Vagina (tissue), 2 donors: ENCODE data around the gene DUS2. TPM values are rescaled to one million over a fixed set of nuclear protein-coding genes. Genes with fewer than 3 reads are reported as not detected.
"Not testable (repeated sequence)": the region's sequence is repeated elsewhere in the genome, so short reads cannot be mapped to it uniquely, and the experiment has no call there.

Source experiments
- DNase-seq, 2 donors: peaks; one replicate each; pipeline ENCODE4 v3.0.0-alpha.2; 2017; ENCODE audit errors: extremely low spot score in 2 of 2
- H3K27ac ChIP-seq: fragments of 200-600 bp; sonication (generic); one replicate; pipeline ENCODE4 v1.5.1; 2019
- H3K27me3 ChIP-seq: fragments of 200-600 bp; sonication (generic); one replicate; pipeline ENCODE4 v1.5.1; 2019
- H3K36me3 ChIP-seq, 2 donors: fragments of 200-600 bp; sonication (generic); one replicate each; pipeline ENCODE4 v1.5.1; 2017 to 2019
- H3K4me1 ChIP-seq: fragments of 200-600 bp; sonication (generic); one replicate; pipeline ENCODE4 v1.5.1; 2019
- H3K4me3 ChIP-seq, 2 donors: fragments of 200-600 bp; sonication (generic); 1 replicate in 1 of 2; 2 replicates in 1 of 2; pipeline ENCODE4 v1.5.1; 2016 to 2019
- H3K9me3 ChIP-seq: fragments of 200-600 bp; sonication (generic); one replicate; pipeline ENCODE4 v1.5.1; 2019
- POLR2A ChIP-seq, 2 donors: fragments of 450-650 bp; IDR thresholded peaks; one replicate each; pipeline ENCODE4 v1.6.1; 2017; ENCODE audit warnings: antibody characterized with exemption in 2 of 2, mild to moderate bottlenecking in 2 of 2, moderate library complexity in 2 of 2
- POLR2AphosphoS5 ChIP-seq, 2 donors: sonication (generic); formaldehyde crosslinking; IDR thresholded peaks; one replicate each; pipeline ENCODE4 v1.9.0; 2017; ENCODE audit warnings: antibody characterized with exemption in 2 of 2, mild to moderate bottlenecking in 2 of 2, low read depth in 1 of 2; ENCODE audit not compliant: insufficient read depth in 1 of 2
- intact Hi-C: fragments of 100-400 bp; cut with DNase I; formaldehyde crosslinking; loops from one replicate; pipeline ENCODE4 v1.15.1; 2023
- total RNA-seq: library from RNA; depleted of rRNA; stranded (reverse); fragments of >200 nt; gene quantifications from one replicate; pipeline ENCODE4 v1.2.3, GENCODE V29; 2016
- TF ChIP-seq, protein P1 (sequence below), 3 experiments: fragments of 450-650 bp in 2 of 3; fragments of 200-600 bp in 1 of 3; sonication (generic) in 1 of 3; IDR thresholded peaks; one replicate each; pipeline ENCODE4 v1.5.1; 2017 to 2019; ENCODE audit warnings: antibody characterized with exemption in 3 of 3, mild to moderate bottlenecking in 2 of 3, moderate library complexity in 2 of 3

Gene DUS2
- total RNA-seq, 1 donor from 2014 or later, result 11.5 TPM

DNA sequence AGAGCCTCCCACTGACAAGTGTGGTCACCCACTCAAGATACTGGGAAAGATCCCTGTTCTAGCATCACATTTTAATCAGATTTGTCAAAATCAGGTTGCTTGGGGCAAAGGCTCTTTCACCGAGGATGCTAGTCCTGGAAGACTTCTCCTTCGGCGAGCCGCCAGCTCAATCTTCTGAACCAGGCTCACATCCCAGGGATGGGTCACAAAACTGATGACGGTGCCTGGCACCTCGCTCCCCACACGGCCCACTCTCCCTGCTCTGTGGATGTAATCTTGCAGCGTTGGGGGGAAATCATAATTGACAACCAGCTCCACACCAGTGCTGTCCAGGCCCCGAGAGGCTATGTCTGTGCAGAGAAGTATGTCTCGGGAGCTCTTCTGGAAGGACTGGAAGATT lies 1.6 kb upstream of the DUS2 start:
- no peak overlapping the region for H3K27ac ChIP-seq
- peak overlapping the region in 1 of 2 donors; percentile 93 for H3K4me3 ChIP-seq
- H3K36me3 ChIP-seq, result peaks cover 0 to 13% of the 10 kb centered on the region in 2 donors
- H3K9me3 ChIP-seq, result no peaks in the 10 kb centered on the region
- DNase-seq, result no peak
- peaks cover 24% of the 10 kb centered on the region for H3K4me1 ChIP-seq
- no peaks in the 10 kb centered on the region for H3K27me3 ChIP-seq
- no peak for TF ChIP-seq POLR2A (IDR thresholded peaks at IDR 0.05)
- TF ChIP-seq, protein P1, sequence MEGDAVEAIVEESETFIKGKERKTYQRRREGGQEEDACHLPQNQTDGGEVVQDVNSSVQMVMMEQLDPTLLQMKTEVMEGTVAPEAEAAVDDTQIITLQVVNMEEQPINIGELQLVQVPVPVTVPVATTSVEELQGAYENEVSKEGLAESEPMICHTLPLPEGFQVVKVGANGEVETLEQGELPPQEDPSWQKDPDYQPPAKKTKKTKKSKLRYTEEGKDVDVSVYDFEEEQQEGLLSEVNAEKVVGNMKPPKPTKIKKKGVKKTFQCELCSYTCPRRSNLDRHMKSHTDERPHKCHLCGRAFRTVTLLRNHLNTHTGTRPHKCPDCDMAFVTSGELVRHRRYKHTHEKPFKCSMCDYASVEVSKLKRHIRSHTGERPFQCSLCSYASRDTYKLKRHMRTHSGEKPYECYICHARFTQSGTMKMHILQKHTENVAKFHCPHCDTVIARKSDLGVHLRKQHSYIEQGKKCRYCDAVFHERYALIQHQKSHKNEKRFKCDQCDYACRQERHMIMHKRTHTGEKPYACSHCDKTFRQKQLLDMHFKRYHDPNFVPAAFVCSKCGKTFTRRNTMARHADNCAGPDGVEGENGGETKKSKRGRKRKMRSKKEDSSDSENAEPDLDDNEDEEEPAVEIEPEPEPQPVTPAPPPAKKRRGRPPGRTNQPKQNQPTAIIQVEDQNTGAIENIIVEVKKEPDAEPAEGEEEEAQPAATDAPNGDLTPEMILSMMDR (IDR thresholded peaks at IDR 0.05), result no peak
- no peak for TF ChIP-seq POLR2AphosphoS5 (IDR thresholded peaks at IDR 0.05; ENCODE audit: insufficient read depth in 1 of 2, low read depth in 1 of 2)
- intact Hi-C loops, result loop anchor here (5.0 kb wide), 1 partner anchor 61 kb away; no protein-coding TSS in a partner anchor

DNA sequence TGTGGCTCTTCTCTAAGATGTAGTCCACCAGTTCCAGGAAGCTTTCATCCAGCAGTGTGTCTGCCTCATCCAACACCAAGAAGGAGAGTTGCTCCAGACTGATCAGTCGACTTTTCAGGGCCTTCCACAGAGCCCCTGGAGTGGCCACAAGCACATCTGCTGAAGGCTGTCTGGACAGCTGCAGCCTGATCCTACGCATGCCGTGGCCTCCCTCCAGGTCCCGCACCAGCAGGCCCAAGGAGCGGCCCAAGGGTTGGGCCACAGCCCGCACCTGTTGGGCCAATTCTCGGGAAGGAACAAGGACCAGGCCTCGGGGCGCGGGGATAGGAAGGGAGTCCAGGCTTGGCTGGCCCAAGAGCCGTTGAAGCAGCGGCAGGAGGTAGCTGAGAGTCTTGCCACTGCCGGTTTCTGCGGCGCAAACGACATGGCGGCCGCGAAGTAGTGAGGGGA lies 781 bp upstream of the DUS2 start:
- Histone ChIP-seq H3K9me3 (no peaks in the 10 kb centered on the region), H3K27me3 (no peaks in the 10 kb centered on the region), H3K27ac (peak overlapping the region; percentile 77), H3K36me3 (peaks cover 0 to 13% of the 10 kb centered on the region in 2 donors), H3K4me1 (peaks cover 24% of the 10 kb centered on the region), H3K4me3 (peak overlapping the region; percentile 88 to 93)
- no peak for DNase-seq
- intact Hi-C loops, result loop anchor here (5.0 kb wide), 1 partner anchor 60 kb away; no protein-coding TSS in a partner anchor
- TF ChIP-seq POLR2A (IDR thresholded peaks at IDR 0.05), result no peak
- TF ChIP-seq, protein P1 (IDR thresholded peaks at IDR 0.05), result no peak

DNA sequence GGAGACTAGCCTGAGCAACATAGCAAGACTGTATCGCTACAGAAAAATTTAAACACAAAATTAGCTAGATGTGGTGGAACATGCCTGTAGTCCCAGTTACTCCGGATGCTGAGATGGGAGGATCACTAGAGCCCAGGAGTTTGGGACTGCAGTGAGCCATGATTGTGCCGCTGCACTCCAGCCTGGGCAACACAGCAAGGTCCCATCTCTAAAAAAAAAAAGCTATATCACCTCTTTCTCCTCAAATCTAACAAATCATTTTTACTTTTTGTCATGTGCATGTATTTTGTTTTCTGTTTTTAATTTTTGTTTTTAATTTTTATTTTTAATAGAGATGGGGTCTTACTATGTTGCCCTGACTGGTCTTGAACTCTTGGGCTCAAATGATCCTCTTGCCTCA lies 5.9 kb downstream of the DUS2 start:
- no peak for DNase-seq
- Histone ChIP-seq H3K9me3 (no peaks in the 10 kb centered on the region), H3K4me3 (no peak overlapping the region), H3K4me1 (peaks cover 5% of the 10 kb centered on the region), H3K27me3 (no peaks in the 10 kb centered on the region), H3K36me3 (peaks cover 0 to 12% of the 10 kb centered on the region in 2 donors), H3K27ac (no peak overlapping the region)
- TF ChIP-seq POLR2A (IDR thresholded peaks at IDR 0.05) (no peak), POLR2AphosphoS5 (IDR thresholded peaks at IDR 0.05; ENCODE audit: insufficient read depth in 1 of 2, low read depth in 1 of 2) (no peak)
- intact Hi-C loops, result no loop called here

DNA sequence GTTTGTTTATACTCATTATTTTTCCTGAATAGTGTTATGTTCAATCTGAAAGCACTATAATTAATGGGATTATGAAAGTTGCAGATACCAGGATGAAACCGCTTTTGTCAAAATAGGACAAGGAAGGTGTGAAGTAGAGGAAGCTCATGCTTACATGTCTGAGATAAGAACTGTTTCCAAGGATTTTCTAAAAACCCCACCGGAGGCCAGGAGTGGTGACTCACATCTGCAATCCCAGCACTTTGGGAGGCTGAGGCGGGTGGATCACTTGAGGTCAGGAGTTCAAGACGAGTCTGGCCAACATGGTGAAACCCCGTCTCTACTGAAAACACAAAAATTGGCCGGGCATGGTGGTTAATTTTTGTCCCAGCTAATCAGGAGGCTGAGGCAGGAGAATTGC lies 7.0 kb downstream of the DUS2 start:
- H3K9me3 ChIP-seq, DNase-seq, H3K4me1 ChIP-seq, H3K27ac ChIP-seq, intact Hi-C loops, H3K4me3 ChIP-seq, H3K27me3 ChIP-seq: not testable (repeated sequence)
- H3K36me3 ChIP-seq, result peaks cover 0 to 12% of the 10 kb centered on the region in 2 donors

DNA sequence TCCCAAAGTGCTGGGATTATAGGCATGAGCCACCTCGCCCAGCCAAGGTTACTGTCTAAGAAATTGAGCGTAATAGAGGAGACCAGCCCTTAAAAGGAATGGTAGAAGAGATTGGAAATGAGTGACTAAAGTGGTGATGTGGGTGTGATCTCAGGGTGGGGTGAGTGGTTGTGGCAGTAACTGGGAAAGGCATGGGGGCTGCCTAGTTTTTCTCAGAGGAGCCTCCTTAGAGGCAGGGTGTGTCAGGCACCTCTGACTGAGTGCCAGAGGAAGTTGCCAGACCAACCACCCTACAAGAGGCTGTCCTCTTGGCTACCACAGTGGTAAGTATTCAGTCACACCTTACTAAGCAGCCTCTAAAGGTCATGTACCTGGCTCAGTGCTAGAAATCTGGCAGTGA lies 8.9 kb downstream of the DUS2 start:
- Histone ChIP-seq H3K4me3 (no peak overlapping the region), H3K9me3 (no peaks in the 10 kb centered on the region), H3K27me3 (no peaks in the 10 kb centered on the region), H3K4me1 (no peaks in the 10 kb centered on the region), H3K36me3 (peaks cover 0 to 6% of the 10 kb centered on the region in 2 donors), H3K27ac (no peak overlapping the region)
- no peak for DNase-seq
- TF ChIP-seq POLR2AphosphoS5 (IDR thresholded peaks at IDR 0.05; ENCODE audit: insufficient read depth in 1 of 2, low read depth in 1 of 2) (no peak), POLR2A (IDR thresholded peaks at IDR 0.05) (no peak)
- TF ChIP-seq, protein P1 (IDR thresholded peaks at IDR 0.05), result no peak
- intact Hi-C loops, result no loop called here

DNA sequence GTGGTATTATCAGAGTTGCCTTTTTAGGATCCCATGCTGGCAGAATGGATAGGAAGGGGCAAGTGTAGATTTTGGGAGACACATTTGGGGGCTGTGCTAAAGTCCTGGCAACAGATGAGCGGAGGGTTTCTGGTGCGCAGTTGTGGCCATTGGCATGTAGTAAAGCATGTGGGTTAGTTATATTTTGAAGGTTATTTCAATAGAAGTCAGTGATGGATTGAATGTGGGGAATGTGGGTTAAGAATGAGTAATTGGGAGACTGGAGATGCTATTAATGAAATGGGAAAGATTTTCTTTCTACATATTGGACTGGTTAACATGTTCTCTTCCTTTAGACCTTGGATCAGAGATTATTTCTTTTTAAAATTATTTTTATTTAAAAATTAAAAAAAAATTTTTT lies 10.0 kb downstream of the DUS2 start:
- no peaks in the 10 kb centered on the region for H3K27me3 ChIP-seq
- intact Hi-C loops, result no loop called here
- TF ChIP-seq POLR2A (IDR thresholded peaks at IDR 0.05), result no peak
- H3K4me3 ChIP-seq, result no peak overlapping the region
- H3K27ac ChIP-seq, result no peak overlapping the region
- no peaks in the 10 kb centered on the region for H3K4me1 ChIP-seq
- no peaks in the 10 kb centered on the region for H3K9me3 ChIP-seq
- no peak for DNase-seq
- peaks cover 0 to 6% of the 10 kb centered on the region in 2 donors for H3K36me3 ChIP-seq
